Body of pancreas (tissue), 4 donors: Measurements from ENCODE around the gene DYNLT4.
"Not testable (repeated sequence)": the region's sequence is repeated elsewhere in the genome, so short reads cannot be mapped to it uniquely, and the experiment has no call there.

Source experiments
- CTCF ChIP-seq, 7 experiments: fragments of 450-650 bp in 4 of 7; fragments of 200-600 bp in 3 of 7; sonication (generic) in 3 of 7; IDR thresholded peaks; one replicate each; pipeline ENCODE4 v1.5.1; 2016 to 2019; ENCODE audit warnings: antibody characterized with exemption in 7 of 7
- POLR2A ChIP-seq, 3 donors: fragments of 450-650 bp; IDR thresholded peaks; one replicate each; pipeline ENCODE4 v1.6.1; 2016; ENCODE audit warnings: antibody characterized with exemption in 3 of 3, mild to moderate bottlenecking in 2 of 3

DNA sequence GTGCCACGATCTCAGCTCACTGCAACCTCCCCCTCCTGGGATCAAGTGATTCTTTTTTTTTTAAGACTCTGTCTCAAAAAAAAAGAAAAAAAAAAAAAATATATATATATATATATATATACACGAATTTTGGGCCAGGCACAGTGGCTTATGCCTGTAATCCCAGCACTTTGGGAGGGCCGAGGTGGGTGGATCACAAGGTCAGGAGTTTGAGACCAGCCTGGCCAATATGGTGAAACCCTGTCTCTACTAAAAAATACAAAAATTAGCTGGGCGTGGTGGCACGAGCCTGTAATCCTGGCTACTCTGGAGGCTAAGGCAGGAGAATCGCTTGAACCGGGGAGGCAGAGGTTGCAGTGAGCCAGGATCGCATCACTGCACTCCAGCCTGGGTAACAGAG, 9.3 kb downstream of the DYNLT4 start:
- TF ChIP-seq POLR2A, CTCF (IDR thresholded peaks at IDR 0.05): not testable (repeated sequence)
